ENCODE results near the gene GPR39. TPM values are rescaled to one million over a fixed set of nuclear protein-coding genes. Genes with fewer than 3 reads are reported as not detected.

Gene GPR39
- polyA plus RNA-seq, 2 of the 4 experiments (the other 2 are of a cell fraction): 11.3 to 11.8 TPM

DNA sequence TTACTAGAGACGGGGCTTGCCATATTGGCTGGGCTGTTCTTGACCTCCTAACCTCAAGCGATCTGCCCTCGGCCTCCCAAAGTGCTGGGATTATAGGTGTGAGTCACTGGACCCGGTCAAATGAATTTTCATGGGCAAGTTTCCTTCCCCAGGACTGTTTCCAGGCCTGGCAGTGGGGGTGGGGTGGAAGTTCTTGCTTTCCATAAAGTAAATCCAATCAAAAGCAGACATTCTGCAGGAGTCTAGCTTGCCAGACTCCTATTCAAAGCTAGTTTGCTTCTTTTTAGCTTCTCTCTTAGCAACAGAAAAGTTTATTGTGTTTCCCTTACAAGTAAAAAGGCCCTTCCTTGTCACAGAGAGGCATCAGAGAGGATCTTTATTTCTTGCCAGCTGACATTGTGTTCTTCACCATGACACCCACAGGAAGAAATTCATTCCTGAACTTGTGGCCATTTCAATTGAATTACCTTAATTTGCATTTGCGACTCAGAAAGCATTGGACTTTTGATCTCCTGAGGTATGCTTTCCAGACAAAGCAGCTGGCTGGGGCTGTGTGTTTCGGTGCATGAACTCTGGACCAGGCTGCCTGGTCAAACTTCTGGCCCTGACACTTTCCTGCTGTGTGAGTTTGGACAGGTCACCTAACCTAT is 215.5 kb downstream of the GPR39 start:
- ChIA-PET CTCF (no interaction called here), POLR2A (no interaction called here)
- no peak for FAIRE-seq

DNA sequence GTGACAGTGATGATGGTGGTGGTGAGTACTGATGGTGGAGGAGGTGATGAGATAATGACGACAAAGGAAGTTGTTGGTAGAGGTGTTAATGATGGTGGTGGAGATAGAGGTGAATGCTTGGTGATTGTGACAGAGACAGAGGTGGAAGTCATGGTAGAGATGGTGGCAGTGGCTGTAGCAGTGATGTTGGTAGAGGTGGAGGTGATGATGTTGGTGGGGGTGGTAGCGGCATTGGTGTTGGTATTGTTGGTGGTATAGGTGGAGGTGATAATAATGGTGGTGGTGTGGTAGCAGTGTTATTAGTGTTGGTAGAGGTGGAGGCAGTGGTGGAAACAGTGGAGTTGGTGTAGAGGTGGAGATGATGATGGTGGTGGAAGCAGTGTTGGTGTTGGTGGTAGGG is 217.0 kb downstream of the GPR39 start:
- H3K4me2 ChIP-seq: no peak overlapping the region
- FAIRE-seq (no peak), DNase-seq (ENCODE audit: low read depth in 1 of 2, low spot score in 1 of 2) (no peak), ATAC-seq (no peak)
- H3K9me3 ChIP-seq: no peaks in the 10 kb centered on the region
- H3K4me3 ChIP-seq: no peak overlapping the region
- CTCF ChIA-PET: interaction anchor here (0.8 kb wide), 1 partner anchor 18 kb away, joined by 3 read pairs; no protein-coding TSS in a partner anchor
- H3K27ac ChIP-seq: no peak overlapping the region
- POLR2A ChIA-PET: no interaction called here
- H3K4me1 ChIP-seq: peaks cover 18% of the 10 kb centered on the region
- 98% methylated on average over 2 of the region's 2 CpGs for WGBS (ENCODE audit: missing lambda C conversion rate)
- TF ChIP-seq, protein P1, sequence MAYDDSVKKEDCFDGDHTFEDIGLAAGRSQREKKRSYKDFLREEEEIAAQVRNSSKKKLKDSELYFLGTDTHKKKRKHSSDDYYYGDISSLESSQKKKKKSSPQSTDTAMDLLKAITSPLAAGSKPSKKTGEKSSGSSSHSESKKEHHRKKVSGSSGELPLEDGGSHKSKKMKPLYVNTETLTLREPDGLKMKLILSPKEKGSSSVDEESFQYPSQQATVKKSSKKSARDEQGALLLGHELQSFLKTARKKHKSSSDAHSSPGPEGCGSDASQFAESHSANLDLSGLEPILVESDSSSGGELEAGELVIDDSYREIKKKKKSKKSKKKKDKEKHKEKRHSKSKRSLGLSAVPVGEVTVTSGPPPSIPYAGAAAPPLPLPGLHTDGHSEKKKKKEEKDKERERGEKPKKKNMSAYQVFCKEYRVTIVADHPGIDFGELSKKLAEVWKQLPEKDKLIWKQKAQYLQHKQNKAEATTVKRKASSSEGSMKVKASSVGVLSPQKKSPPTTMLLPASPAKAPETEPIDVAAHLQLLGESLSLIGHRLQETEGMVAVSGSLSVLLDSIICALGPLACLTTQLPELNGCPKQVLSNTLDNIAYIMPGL (CRISPR knock-in tag; IDR thresholded peaks at IDR 0.05; ENCODE audit: borderline replicate concordance): no peak
- no peak for TF ChIP-seq HOXB5 (CRISPR knock-in tag; IDR thresholded peaks at IDR 0.05)
- no peak for TF ChIP-seq ZNF302 (CRISPR knock-in tag; IDR thresholded peaks at IDR 0.05)
- no peak for TF ChIP-seq ZC3H11A (IDR thresholded peaks at IDR 0.05)
- TF ChIP-seq, protein P2, sequence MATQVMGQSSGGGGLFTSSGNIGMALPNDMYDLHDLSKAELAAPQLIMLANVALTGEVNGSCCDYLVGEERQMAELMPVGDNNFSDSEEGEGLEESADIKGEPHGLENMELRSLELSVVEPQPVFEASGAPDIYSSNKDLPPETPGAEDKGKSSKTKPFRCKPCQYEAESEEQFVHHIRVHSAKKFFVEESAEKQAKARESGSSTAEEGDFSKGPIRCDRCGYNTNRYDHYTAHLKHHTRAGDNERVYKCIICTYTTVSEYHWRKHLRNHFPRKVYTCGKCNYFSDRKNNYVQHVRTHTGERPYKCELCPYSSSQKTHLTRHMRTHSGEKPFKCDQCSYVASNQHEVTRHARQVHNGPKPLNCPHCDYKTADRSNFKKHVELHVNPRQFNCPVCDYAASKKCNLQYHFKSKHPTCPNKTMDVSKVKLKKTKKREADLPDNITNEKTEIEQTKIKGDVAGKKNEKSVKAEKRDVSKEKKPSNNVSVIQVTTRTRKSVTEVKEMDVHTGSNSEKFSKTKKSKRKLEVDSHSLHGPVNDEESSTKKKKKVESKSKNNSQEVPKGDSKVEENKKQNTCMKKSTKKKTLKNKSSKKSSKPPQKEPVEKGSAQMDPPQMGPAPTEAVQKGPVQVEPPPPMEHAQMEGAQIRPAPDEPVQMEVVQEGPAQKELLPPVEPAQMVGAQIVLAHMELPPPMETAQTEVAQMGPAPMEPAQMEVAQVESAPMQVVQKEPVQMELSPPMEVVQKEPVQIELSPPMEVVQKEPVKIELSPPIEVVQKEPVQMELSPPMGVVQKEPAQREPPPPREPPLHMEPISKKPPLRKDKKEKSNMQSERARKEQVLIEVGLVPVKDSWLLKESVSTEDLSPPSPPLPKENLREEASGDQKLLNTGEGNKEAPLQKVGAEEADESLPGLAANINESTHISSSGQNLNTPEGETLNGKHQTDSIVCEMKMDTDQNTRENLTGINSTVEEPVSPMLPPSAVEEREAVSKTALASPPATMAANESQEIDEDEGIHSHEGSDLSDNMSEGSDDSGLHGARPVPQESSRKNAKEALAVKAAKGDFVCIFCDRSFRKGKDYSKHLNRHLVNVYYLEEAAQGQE (IDR thresholded peaks at IDR 0.05): no peak
- TF ChIP-seq, protein P3, sequence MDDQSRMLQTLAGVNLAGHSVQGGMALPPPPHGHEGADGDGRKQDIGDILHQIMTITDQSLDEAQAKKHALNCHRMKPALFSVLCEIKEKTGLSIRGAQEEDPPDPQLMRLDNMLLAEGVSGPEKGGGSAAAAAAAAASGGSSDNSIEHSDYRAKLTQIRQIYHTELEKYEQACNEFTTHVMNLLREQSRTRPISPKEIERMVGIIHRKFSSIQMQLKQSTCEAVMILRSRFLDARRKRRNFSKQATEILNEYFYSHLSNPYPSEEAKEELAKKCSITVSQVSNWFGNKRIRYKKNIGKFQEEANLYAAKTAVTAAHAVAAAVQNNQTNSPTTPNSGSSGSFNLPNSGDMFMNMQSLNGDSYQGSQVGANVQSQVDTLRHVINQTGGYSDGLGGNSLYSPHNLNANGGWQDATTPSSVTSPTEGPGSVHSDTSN (IDR thresholded peaks at IDR 0.05): no peak
- no peak for TF ChIP-seq FOXS1 (CRISPR knock-in tag; IDR thresholded peaks at IDR 0.05)
- no peak for TF ChIP-seq CBX2 (IDR thresholded peaks at IDR 0.05; ENCODE audit: borderline replicate concordance, low read depth)
- TF ChIP-seq POLR2AphosphoS2 (conservative IDR thresholded peaks at IDR 0.05; ENCODE audit: low read length): no peak
- TF ChIP-seq ZFP36 (IDR thresholded peaks at IDR 0.05; ENCODE audit: borderline replicate concordance, partially characterized antibody): no peak
- no peak for TF ChIP-seq KDM5A (IDR thresholded peaks at IDR 0.05)
- TF ChIP-seq, protein P4, sequence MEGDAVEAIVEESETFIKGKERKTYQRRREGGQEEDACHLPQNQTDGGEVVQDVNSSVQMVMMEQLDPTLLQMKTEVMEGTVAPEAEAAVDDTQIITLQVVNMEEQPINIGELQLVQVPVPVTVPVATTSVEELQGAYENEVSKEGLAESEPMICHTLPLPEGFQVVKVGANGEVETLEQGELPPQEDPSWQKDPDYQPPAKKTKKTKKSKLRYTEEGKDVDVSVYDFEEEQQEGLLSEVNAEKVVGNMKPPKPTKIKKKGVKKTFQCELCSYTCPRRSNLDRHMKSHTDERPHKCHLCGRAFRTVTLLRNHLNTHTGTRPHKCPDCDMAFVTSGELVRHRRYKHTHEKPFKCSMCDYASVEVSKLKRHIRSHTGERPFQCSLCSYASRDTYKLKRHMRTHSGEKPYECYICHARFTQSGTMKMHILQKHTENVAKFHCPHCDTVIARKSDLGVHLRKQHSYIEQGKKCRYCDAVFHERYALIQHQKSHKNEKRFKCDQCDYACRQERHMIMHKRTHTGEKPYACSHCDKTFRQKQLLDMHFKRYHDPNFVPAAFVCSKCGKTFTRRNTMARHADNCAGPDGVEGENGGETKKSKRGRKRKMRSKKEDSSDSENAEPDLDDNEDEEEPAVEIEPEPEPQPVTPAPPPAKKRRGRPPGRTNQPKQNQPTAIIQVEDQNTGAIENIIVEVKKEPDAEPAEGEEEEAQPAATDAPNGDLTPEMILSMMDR (IDR thresholded peaks at IDR 0.05): no peak

More for the DNA sequence above, 215.5 kb downstream of the GPR39 start:
- H3K4me1 ChIP-seq: peaks cover 21% of the 10 kb centered on the region
- peak in 1 of 2 experiments; percentile 39; a peak in 2 of 6 replicates for ATAC-seq
- TF ChIP-seq MAFK (IDR thresholded peaks at IDR 0.05; ENCODE audit: partially characterized antibody): no peak
- TF ChIP-seq, protein P2 (IDR thresholded peaks at IDR 0.05): no peak
- TF ChIP-seq RARB (CRISPR knock-in tag; IDR thresholded peaks at IDR 0.05): no peak
- TF ChIP-seq KDM5A (IDR thresholded peaks at IDR 0.05): no peak
- TF ChIP-seq HOXB13 (CRISPR knock-in tag; IDR thresholded peaks at IDR 0.05; ENCODE audit: low read depth): no peak
- TF ChIP-seq, protein P5, sequence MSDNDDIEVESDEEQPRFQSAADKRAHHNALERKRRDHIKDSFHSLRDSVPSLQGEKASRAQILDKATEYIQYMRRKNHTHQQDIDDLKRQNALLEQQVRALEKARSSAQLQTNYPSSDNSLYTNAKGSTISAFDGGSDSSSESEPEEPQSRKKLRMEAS (IDR thresholded peaks at IDR 0.05): no peak
- TF ChIP-seq ZNF302 (CRISPR knock-in tag; IDR thresholded peaks at IDR 0.05): no peak
- no peak for TF ChIP-seq CHD4 (IDR thresholded peaks at IDR 0.05; ENCODE audit: borderline replicate concordance)
- no peak for TF ChIP-seq CBX8 (IDR thresholded peaks at IDR 0.05)
- no peak for TF ChIP-seq TP53 (CRISPR knock-in tag; IDR thresholded peaks at IDR 0.05)
- TF ChIP-seq JUN (IDR thresholded peaks at IDR 0.05): no peak
- TF ChIP-seq, protein P6, sequence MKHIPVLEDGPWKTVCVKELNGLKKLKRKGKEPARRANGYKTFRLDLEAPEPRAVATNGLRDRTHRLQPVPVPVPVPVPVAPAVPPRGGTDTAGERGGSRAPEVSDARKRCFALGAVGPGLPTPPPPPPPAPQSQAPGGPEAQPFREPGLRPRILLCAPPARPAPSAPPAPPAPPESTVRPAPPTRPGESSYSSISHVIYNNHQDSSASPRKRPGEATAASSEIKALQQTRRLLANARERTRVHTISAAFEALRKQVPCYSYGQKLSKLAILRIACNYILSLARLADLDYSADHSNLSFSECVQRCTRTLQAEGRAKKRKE (CRISPR knock-in tag; IDR thresholded peaks at IDR 0.05; ENCODE audit: low read depth): no peak
- TF ChIP-seq RFX5 (IDR thresholded peaks at IDR 0.05): no peak
- no peak for TF ChIP-seq GATA3 (IDR thresholded peaks at IDR 0.05; ENCODE audit: borderline replicate concordance)
- no peak for TF ChIP-seq EHF (CRISPR knock-in tag; IDR thresholded peaks at IDR 0.05)
- TF ChIP-seq FOSB (CRISPR knock-in tag; IDR thresholded peaks at IDR 0.05): no peak
- no peak for TF ChIP-seq HDAC2 (IDR thresholded peaks at IDR 0.05)
- TF ChIP-seq NPAS2 (CRISPR knock-in tag; IDR thresholded peaks at IDR 0.05; ENCODE audit: borderline replicate concordance): no peak
- WGBS (ENCODE audit: missing lambda C conversion rate): 49% methylated on average over 6 of the region's 6 CpGs
- no peaks in the 10 kb centered on the region for H3K9me3 ChIP-seq
- DNase-seq (ENCODE audit: low read depth in 1 of 2, low spot score in 1 of 2): peak in 1 of 2 experiments; percentile 19
- no peak overlapping the region for H3K4me3 ChIP-seq
- H3K27ac ChIP-seq: peak overlapping the region in 1 of 2 experiments; percentile 51; a peak in 3 of 6 replicates
- H3K4me2 ChIP-seq: peak overlapping the region; percentile 46; the same call in 2 of the 3 replicates

All from A549 (cell line).